ENCODE data around the gene LRP1-AS.

The LRP1-AS gene

DNA sequence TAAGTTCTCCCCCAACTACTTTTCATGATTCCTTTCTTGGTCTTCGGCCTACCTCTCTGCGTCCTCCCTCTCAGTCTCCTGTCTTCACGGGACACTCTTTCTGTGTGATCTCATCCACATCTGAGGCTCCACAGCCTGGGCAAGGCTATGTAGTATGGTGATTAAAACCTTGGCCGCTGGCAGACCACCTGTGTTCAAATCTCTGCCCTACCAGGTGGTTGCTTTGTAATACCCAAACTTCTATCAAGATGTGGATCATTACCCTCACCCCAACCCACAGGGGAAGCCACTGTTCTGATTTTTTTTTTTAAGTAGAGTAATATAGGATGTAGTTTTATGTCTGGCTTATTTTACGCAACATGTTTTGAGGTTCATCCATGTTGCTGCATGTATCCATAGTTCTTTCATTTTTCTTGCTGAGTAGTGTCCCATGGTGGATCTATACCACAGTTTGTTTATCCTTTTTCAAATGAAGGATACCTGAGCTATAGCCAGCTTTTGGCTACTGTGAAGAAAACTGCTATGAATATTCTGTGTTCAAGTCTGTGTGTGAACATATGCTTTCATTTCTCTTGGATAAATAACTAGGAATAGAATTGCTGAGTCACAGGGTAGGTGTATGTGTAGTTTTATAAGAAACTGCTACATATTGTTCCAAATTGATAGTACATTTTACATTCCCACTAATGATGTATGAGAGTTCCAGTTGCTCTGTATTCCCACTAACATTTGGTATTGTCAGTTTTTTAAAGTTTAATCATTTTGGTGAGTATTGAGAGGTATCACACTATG, 27.9 kb downstream of the LRP1-AS start:
- Histone ChIP-seq H3K27me3 (replicated peaks; ENCODE audit: control insufficient read depth, insufficient read depth, low read length) (no peaks in the 10 kb centered on the region), H3K4me3 (replicated peaks; ENCODE audit: low read depth, low read length) (no peak overlapping the region), H3K36me3 (ENCODE audit: control insufficient read depth, insufficient read depth, low read length) (no peaks in the 10 kb centered on the region)
- no peak for TF ChIP-seq CTCF (IDR thresholded peaks at IDR 0.05; ENCODE audit: insufficient read depth, low read length, poor library complexity, severe bottlenecking)
- no peak for DNase-seq (ENCODE audit: extremely low read depth, insufficient read length)

DNA sequence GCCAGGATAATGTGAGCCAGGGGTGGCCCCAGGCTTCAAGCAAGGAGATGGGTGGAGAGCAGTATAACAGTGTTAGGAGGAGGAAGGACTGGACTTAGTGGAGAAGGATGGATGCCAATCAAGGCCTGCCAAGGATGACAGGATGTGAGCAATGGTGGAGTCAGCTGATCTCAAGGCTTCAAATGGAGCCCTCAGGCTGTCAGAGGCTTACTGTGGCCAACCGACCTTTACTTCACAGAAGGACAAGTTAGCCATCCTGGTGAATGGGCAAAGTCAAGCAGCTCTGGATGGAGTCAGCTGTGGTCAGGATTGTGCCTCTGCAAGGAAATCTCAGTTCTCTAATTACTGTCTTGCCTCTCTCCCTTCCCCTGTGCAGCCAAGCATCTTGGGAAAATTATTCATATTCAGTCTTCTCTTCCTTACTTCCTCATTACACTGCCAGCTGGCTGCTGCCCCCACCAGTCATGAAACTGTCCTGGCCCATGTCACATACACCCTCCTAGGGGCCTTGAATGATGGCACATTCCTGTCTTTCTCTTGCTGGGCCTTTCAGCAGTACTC, 28.6 kb downstream of the LRP1-AS start:
- no peak for DNase-seq (ENCODE audit: extremely low read depth, insufficient read length)
- TF ChIP-seq CTCF (IDR thresholded peaks at IDR 0.05; ENCODE audit: insufficient read depth, low read length, poor library complexity, severe bottlenecking): no peak
- H3K36me3 ChIP-seq (ENCODE audit: control insufficient read depth, insufficient read depth, low read length): no peaks in the 10 kb centered on the region
- no peaks in the 10 kb centered on the region for H3K27me3 ChIP-seq (replicated peaks; ENCODE audit: control insufficient read depth, insufficient read depth, low read length)
- H3K4me3 ChIP-seq (replicated peaks; ENCODE audit: low read depth, low read length): no peak overlapping the region

DNA sequence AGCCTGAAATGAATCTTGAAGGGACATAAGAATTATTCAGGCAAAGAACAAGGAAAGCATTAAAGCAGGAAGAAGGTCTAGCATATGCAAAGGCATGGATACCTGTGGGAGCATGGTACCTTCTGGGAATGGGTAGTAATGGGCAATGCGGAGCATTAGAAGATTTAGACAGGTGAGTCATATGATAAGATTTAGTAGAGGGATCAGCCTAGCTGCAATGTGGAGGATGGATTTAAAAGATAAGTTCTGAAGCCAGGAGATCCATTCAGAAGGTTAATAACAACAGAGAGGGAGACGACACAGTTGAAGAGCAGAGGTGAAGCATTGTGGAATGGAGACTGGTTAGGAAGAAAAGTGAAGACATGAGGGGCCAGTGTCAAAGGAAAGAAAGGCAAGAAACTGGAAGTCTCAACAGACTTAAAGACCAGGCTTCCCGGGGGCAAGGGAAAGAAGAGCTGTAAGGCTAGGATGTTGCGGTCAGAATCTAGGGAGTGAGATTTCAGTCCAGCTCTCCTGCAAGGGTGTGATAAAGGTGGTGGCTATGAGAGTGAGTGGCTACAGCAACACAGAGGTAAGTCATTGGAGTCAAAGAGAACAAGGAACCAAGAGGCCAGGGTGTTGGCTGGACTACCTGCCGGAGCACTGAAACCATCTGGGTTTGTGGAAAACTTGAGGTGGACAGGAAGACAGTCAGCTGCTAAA, 30.7 kb downstream of the LRP1-AS start:
- no peak for TF ChIP-seq CTCF (IDR thresholded peaks at IDR 0.05; ENCODE audit: insufficient read depth, low read length, poor library complexity, severe bottlenecking)
- no peaks in the 10 kb centered on the region for H3K36me3 ChIP-seq (ENCODE audit: control insufficient read depth, insufficient read depth, low read length)
- no peaks in the 10 kb centered on the region for H3K27me3 ChIP-seq (replicated peaks; ENCODE audit: control insufficient read depth, insufficient read depth, low read length)
- DNase-seq (ENCODE audit: extremely low read depth, insufficient read length): no peak
- no peak overlapping the region for H3K4me3 ChIP-seq (replicated peaks; ENCODE audit: low read depth, low read length)

DNA sequence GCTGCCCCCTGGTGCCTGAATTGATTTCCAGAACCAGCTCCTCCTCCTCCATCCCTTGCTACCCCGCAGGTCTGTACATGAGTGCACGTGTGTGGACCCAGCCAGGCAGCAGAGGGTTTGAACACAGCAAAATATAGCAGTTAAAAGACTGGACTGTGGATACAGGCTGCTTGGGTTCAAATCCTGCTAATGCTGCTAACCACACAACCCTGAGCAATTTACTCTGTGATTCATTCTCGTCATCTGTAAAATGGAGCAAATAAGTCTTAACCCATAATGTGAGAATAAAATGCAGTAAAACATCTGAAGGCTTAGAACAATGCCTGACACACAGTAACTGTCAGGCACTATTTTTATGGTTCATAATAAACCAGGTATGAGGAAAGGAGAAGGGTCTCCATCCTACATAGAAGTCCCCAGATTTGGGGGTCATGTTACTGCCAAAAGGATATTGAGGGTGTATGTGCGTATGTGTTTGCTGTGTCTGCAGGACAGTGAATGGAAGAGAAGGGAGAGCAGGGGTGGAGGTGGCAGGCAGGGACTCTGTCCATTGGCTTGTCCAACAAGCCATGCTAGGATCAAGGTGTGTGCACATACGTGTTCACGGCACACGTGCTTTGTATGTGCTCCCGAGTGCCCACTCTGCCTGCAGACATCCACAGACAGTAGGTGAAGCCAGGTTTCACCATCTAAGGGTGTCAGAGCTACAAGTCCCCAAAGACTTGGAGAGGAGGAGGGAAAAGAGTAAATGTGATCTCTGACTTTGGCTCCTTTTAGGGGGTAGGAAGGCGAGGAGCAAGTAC, 34.7 kb downstream of the LRP1-AS start:
- TF ChIP-seq CTCF (IDR thresholded peaks at IDR 0.05; ENCODE audit: insufficient read depth, low read length, poor library complexity, severe bottlenecking): peak; percentile 75
- peaks cover 8% of the 10 kb centered on the region for H3K36me3 ChIP-seq (ENCODE audit: control insufficient read depth, insufficient read depth, low read length)
- DNase-seq (ENCODE audit: extremely low read depth, insufficient read length): no peak
- H3K4me3 ChIP-seq (replicated peaks; ENCODE audit: low read depth, low read length): peak overlapping the region; percentile 74
- H3K27me3 ChIP-seq (replicated peaks; ENCODE audit: control insufficient read depth, insufficient read depth, low read length): no peaks in the 10 kb centered on the region

DNA sequence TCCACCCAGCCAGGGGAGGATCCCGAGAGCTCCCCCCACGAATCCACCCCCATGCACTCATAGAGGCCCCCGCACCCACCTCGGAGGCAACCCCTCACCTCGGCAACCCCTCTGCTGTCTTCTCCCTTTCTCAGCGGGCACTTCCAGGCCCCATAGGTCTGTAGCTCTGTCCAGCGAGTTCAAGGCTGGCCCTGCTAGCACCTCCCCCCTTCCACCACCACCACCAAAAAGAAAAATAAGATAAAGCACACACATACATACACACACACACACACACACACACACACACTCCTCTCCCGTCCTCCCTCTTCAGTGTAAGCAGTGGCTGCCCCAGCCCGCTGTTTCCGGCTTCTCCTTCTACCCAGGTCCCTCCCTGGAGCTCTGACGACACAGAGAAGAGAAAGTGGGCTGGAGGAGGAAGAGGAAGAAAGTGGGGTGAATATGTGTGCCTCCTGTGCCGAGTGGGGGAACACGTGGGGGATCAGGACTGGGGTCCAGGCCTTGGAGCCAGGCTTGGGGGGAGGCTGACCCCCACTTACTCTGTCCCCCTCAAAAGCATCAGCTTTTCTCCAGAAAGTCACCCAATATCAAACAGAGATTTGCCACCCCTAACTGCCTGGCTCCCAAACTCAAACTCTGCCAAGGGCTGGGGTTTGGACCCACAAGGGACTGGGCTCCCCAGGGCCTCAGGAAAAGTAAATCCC, 36.2 kb downstream of the LRP1-AS start, which contains the start of gene STAT6:
Gene STAT6, minus strand, starts transcription at position 332 of the 704 bp plus-strand sequence. CDS start 3,084 bp downstream, outside the sequence.
- peak within 1 kb of the TSS; percentile 74 for H3K4me3 ChIP-seq (replicated peaks; ENCODE audit: low read depth, low read length)
- DNase-seq (ENCODE audit: extremely low read depth, insufficient read length): peak; percentile 80
- H3K27me3 ChIP-seq (replicated peaks; ENCODE audit: control insufficient read depth, insufficient read depth, low read length): no peaks in the 10 kb centered on the region
- H3K36me3 ChIP-seq (ENCODE audit: control insufficient read depth, insufficient read depth, low read length): peaks cover 23% of the 10 kb centered on the region
- no peak for TF ChIP-seq CTCF (IDR thresholded peaks at IDR 0.05; ENCODE audit: insufficient read depth, low read length, poor library complexity, severe bottlenecking)

Measured in GM06990 (cell line).